ENCODE results near the gene TUBGCP2.

DNA sequence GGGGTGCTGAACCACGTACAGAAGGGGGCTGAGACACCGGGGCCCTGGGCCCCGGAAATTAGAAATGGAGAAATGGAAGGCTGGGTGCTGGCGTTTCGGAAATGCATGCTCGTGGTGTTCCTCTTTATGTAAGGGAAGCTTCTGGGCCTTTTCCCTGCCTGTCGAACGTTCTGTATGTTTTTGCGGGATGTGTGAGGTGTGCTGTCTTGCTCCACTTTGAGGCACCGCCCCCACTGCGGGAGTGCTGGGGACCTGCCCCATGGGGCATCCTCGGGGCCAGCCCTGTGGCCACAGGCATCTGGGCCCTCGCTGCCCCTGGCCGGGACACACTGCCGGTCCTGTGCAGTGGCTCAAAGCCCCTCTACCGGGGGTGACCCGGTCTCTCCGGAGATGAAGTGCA, 72.7 kb downstream of the TUBGCP2 start:
- TF ChIP-seq, protein P1, sequence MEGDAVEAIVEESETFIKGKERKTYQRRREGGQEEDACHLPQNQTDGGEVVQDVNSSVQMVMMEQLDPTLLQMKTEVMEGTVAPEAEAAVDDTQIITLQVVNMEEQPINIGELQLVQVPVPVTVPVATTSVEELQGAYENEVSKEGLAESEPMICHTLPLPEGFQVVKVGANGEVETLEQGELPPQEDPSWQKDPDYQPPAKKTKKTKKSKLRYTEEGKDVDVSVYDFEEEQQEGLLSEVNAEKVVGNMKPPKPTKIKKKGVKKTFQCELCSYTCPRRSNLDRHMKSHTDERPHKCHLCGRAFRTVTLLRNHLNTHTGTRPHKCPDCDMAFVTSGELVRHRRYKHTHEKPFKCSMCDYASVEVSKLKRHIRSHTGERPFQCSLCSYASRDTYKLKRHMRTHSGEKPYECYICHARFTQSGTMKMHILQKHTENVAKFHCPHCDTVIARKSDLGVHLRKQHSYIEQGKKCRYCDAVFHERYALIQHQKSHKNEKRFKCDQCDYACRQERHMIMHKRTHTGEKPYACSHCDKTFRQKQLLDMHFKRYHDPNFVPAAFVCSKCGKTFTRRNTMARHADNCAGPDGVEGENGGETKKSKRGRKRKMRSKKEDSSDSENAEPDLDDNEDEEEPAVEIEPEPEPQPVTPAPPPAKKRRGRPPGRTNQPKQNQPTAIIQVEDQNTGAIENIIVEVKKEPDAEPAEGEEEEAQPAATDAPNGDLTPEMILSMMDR (IDR thresholded peaks at IDR 0.05; ENCODE audit: low read depth, low read length, poor library complexity, severe bottlenecking), result no peak
- TF ChIP-seq EZH2phosphoT487 (IDR thresholded peaks at IDR 0.05; ENCODE audit: borderline replicate concordance, low read length), result no peak
